Measurements from ENCODE around the gene C17orf114.

C17orf114 gene

DNA sequence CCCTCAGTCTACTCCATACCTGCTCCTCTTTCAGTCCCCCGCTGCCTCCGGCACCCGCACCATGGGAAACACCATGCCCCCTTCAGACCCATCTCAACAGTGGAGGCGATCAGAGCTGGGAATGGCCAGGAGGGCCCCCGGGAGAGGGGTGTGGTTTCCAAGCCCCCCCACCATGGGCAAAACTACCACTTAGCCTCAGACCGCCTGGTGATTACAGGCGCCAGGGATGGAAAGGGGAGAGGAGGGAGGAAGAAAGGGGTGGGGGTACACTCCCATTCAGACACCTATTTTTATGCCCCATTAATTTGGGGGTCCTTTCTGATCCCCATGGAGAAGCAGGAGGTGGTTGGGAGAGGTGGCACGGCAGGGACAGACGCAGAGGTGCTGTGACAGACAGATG, at the start of gene C17orf114:
Gene C17orf114, minus strand, starts transcription at position 101 of the 400 bp plus-strand sequence.
- Histone ChIP-seq H3K27ac (no peak within 1 kb of the TSS), H3K36me3 (peaks cover 0 to 23% of the 10 kb centered on the region in 2 donors), H3K4me1 (peaks cover 8% of the 10 kb centered on the region), H3K9me3 (no peaks in the 10 kb centered on the region), H3K4me3 (no peak within 1 kb of the TSS), H3K27me3 (no peaks in the 10 kb centered on the region)
- TF ChIP-seq, protein P1, sequence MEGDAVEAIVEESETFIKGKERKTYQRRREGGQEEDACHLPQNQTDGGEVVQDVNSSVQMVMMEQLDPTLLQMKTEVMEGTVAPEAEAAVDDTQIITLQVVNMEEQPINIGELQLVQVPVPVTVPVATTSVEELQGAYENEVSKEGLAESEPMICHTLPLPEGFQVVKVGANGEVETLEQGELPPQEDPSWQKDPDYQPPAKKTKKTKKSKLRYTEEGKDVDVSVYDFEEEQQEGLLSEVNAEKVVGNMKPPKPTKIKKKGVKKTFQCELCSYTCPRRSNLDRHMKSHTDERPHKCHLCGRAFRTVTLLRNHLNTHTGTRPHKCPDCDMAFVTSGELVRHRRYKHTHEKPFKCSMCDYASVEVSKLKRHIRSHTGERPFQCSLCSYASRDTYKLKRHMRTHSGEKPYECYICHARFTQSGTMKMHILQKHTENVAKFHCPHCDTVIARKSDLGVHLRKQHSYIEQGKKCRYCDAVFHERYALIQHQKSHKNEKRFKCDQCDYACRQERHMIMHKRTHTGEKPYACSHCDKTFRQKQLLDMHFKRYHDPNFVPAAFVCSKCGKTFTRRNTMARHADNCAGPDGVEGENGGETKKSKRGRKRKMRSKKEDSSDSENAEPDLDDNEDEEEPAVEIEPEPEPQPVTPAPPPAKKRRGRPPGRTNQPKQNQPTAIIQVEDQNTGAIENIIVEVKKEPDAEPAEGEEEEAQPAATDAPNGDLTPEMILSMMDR (IDR thresholded peaks at IDR 0.05) = no peak
- no peak for TF ChIP-seq POLR2AphosphoS5 (IDR thresholded peaks at IDR 0.05; ENCODE audit: insufficient read depth in 1 of 2, low read depth in 1 of 2)
- intact Hi-C loops (cut with DNase I) = no loop called here
- no peak for DNase-seq (ENCODE audit: extremely low spot score in 2 of 2)

DNA sequence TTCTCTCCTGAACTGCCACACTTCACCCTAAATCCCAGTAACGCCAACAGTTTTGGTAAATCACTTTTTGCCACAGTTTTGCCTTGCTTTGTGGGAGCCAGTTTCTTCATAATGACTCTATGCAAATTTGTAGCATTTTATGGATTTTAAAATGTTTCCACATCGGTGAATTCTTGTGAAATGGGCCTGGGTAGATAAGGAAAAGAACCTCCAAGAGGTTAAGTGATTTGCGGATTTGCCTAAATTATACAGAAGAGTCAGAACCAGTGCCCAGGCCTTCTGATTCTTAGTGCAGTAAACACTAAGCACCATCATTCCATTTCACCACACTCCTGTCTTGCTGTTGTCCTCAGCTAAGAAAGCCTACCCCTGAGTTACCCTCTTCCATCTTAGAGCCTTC, 49.0 kb upstream of the C17orf114 start:
- Histone ChIP-seq H3K27me3 (no peaks in the 10 kb centered on the region), H3K36me3 (no peaks in the 10 kb centered on the region), H3K27ac (peak overlapping the region; percentile 64), H3K9me3 (no peaks in the 10 kb centered on the region), H3K4me1 (peaks cover 73% of the 10 kb centered on the region), H3K4me3 (no peak overlapping the region)
- intact Hi-C loops (cut with DNase I) = no loop called here
- TF ChIP-seq, protein P1 (IDR thresholded peaks at IDR 0.05) = no peak
- TF ChIP-seq POLR2A (IDR thresholded peaks at IDR 0.05) = no peak
- no peak for TF ChIP-seq POLR2AphosphoS5 (IDR thresholded peaks at IDR 0.05; ENCODE audit: insufficient read depth in 1 of 2, low read depth in 1 of 2)
- no peak for DNase-seq (ENCODE audit: extremely low spot score in 2 of 2)

DNA sequence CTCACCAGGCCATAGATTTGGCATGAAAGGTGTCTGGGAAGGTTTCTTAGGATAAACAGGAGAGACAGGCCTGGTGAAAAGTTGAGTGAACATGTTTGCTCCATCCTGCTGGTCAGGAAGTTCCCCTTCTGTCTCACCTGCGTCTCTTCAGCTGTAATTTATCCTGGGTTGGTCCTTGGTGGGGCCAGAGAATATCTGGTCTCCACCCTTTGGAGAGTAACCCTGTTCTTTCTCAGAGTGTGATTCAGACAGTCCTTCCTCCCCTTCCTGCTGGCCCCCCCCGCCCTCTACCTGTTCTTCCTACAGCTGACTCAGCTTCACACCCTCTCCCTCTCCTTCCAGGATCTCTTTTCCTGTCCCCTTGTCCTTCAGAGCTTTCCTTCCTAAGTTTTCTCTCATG, 48.1 kb upstream of the C17orf114 start:
- intact Hi-C loops (cut with DNase I) = no loop called here
- H3K4me1 ChIP-seq = peaks cover 75% of the 10 kb centered on the region
- H3K36me3 ChIP-seq = no peaks in the 10 kb centered on the region
- DNase-seq (ENCODE audit: extremely low spot score in 2 of 2) = no peak
- H3K27ac ChIP-seq = peak overlapping the region; percentile 64
- no peak overlapping the region for H3K4me3 ChIP-seq
- TF ChIP-seq, protein P1 (IDR thresholded peaks at IDR 0.05) = no peak
- TF ChIP-seq POLR2AphosphoS5 (IDR thresholded peaks at IDR 0.05; ENCODE audit: insufficient read depth in 1 of 2, low read depth in 1 of 2) = peak in 1 of 2 donors; percentile 38
- no peaks in the 10 kb centered on the region for H3K27me3 ChIP-seq
- H3K9me3 ChIP-seq = no peaks in the 10 kb centered on the region

DNA sequence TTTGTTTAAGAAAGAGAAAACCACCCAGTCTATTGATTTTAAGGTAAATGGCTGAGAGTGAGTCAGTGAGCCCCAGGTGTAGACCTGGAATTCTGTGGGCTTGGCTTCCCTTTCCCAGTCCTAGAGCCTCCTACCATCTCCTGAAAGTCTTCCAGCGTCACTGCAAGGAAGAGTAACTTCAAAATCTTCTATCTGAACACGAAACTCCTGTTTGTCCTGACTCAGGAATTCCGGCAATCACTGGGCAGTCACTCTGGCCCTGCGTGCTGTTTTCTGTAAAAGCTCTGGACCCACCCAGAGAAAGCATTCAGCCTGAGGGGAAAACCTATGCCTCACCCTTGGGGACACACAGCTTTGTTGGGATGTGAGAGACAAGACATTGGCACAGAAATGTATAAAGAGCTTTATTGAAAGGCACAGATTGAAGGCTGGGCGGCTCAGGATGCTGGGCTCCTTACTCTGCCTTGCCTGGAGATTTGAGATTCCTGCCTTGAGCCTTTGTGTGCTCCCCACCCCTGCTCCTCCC, 46.9 kb upstream of the C17orf114 start:
- peaks cover 66% of the 10 kb centered on the region for H3K4me1 ChIP-seq
- H3K27ac ChIP-seq = peak overlapping the region; percentile 64
- peak in 1 of 2 donors; percentile 60 for TF ChIP-seq POLR2AphosphoS5 (IDR thresholded peaks at IDR 0.05; ENCODE audit: insufficient read depth in 1 of 2, low read depth in 1 of 2)
- no peak for TF ChIP-seq POLR2A (IDR thresholded peaks at IDR 0.05)

DNA sequence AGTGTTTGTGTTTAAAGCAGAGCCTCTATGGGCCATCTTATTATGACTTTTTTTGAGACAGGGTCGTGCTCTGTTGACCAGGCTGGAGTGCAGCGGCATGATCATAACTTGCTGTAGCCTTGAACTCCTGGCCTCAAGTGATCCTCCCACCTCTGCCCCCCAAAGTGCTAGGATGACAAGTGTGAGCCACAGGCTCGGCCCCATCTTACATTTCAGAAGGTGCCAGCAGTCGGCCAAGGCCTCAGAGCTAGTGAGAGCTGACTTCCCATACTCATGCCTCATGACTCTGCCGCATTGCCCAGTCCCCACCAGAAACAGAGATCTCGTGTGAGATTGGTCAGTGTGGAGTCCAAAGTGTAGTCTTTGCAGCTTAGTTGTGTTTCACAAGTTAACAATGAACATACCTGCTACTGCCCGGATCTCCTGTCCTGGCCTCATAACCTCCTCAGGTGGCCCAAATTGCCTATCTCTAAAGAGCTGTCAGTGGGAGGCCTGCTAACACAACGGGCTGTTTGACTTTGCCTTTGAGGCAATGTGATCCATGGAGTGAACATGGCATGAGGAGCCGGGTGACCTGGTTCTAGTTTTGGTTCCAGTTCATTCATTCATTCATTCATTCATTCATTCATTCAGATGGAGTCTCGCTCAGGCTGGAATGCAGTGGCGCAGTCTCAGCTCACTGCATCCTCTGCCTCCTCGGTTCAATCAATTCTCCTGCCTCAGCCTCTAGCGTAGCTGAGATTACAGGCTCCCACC, 44.7 kb upstream of the C17orf114 start:
- peaks cover 57% of the 10 kb centered on the region for H3K4me1 ChIP-seq
- intact Hi-C loops (cut with DNase I) = no loop called here
- H3K27ac ChIP-seq = no peak overlapping the region
- no peak overlapping the region for H3K4me3 ChIP-seq
- H3K36me3 ChIP-seq = no peaks in the 10 kb centered on the region
- H3K9me3 ChIP-seq = no peaks in the 10 kb centered on the region
- H3K27me3 ChIP-seq = no peaks in the 10 kb centered on the region
- TF ChIP-seq POLR2AphosphoS5 (IDR thresholded peaks at IDR 0.05; ENCODE audit: insufficient read depth in 1 of 2, low read depth in 1 of 2) (no peak), POLR2A (IDR thresholded peaks at IDR 0.05) (no peak)
- TF ChIP-seq, protein P1 (IDR thresholded peaks at IDR 0.05) = no peak
- DNase-seq (ENCODE audit: extremely low spot score in 2 of 2) = no peak

More for the DNA sequence above, 46.9 kb upstream of the C17orf114 start:
- DNase-seq (ENCODE audit: extremely low spot score in 2 of 2) = no peak
- H3K4me3 ChIP-seq = no peak overlapping the region
- no peaks in the 10 kb centered on the region for H3K27me3 ChIP-seq
- H3K36me3 ChIP-seq = no peaks in the 10 kb centered on the region
- intact Hi-C loops (cut with DNase I) = no loop called here
- no peaks in the 10 kb centered on the region for H3K9me3 ChIP-seq
